Body of pancreas (tissue), 4 donors: Measurements from ENCODE around the gene IL37. TPM values are rescaled to one million over a fixed set of nuclear protein-coding genes. Genes with fewer than 3 reads are reported as not detected.

Source experiments
- ATAC-seq: fragments of 150-250 bp; one replicate; pipeline ENCODE4 v1.9.1; 2016
- DNase-seq, 4 donors: peaks; one replicate each; pipeline ENCODE4 v3.0.0-alpha.2; 2019
- H3K27ac ChIP-seq, 4 donors: fragments of 200-600 bp; sonication (generic); 1 replicate in 3 of 4; 2 replicates in 1 of 4; pipeline versions ENCODE4 v1.5.1 to v1.6.1; 2016 to 2019; ENCODE audit warnings: mild to moderate bottlenecking in 1 of 4, mixed read lengths in 1 of 4, moderate library complexity in 1 of 4
- H3K27me3 ChIP-seq, 2 donors: fragments of 200-600 bp; sonication (generic); one replicate each; pipeline ENCODE4 v1.6.0; 2016; ENCODE audit warnings: mild to moderate bottlenecking in 1 of 2
- H3K36me3 ChIP-seq, 2 donors: fragments of 200-600 bp; sonication (generic); replicated peaks in 1 of 2; 2 replicates each; pipeline ENCODE4 v1.5.1; 2016; ENCODE audit warnings: low read depth in 2 of 2; ENCODE audit not compliant: insufficient read depth in 1 of 2
- H3K4me1 ChIP-seq: fragments of 200-600 bp; sonication (generic); one replicate; pipeline ENCODE4 v1.6.0; 2016
- H3K4me3 ChIP-seq, 2 donors: fragments of 200-600 bp; sonication (generic); 1 replicate in 1 of 2; 2 replicates in 1 of 2; pipeline ENCODE4 v1.5.1; 2016 to 2019
- H3K9me3 ChIP-seq, 3 donors: fragments of 200-600 bp; sonication (generic); 1 replicate in 2 of 3; 2 replicates in 1 of 3; pipeline ENCODE4 v1.5.1; 2016
- CTCF ChIP-seq, 7 experiments: fragments of 450-650 bp in 4 of 7; fragments of 200-600 bp in 3 of 7; sonication (generic) in 3 of 7; IDR thresholded peaks; one replicate each; pipeline ENCODE4 v1.5.1; 2016 to 2019; ENCODE audit warnings: antibody characterized with exemption in 7 of 7
- POLR2A ChIP-seq, 3 donors: fragments of 450-650 bp; IDR thresholded peaks; one replicate each; pipeline ENCODE4 v1.6.1; 2016; ENCODE audit warnings: antibody characterized with exemption in 3 of 3, mild to moderate bottlenecking in 2 of 3
- WGBS, 2 donors: methylation state at CpG; one replicate each; pipeline ENCODE4 v1.1.5; 2017; 5-methylcytosine and 5-hydroxymethylcytosine counted together
- intact Hi-C: fragments of 100-400 bp; cut with DNase I; formaldehyde crosslinking; loops from one replicate; pipeline ENCODE4 v1.15.1; 2023
- total RNA-seq, 2 donors: library from RNA; depleted of rRNA; stranded (reverse); fragments of >200 nt; gene quantifications; one replicate each; pipeline ENCODE4 v1.1.0, GENCODE V29; 2016

The IL37 gene
- total RNA-seq, 2 donors from 2014 or later, result not detected

GRCh38 chr2:112886291-112886690, 24.7 kb upstream of the IL37 start:
- no peaks in the 10 kb centered on the region for H3K4me1 ChIP-seq
- H3K27me3 ChIP-seq, result no peaks in the 10 kb centered on the region
- TF ChIP-seq POLR2A (IDR thresholded peaks at IDR 0.05) (no peak), CTCF (IDR thresholded peaks at IDR 0.05) (no peak)
- 34 to 55% methylated on average over 2 of the region's 2 CpGs for whole genome bisulfite sequencing, 2 donors
- intact Hi-C loops, result loop anchor here (10.0 kb wide), 1 partner anchor 131 kb away; no protein-coding TSS in a partner anchor
- H3K27ac ChIP-seq, result no peak overlapping the region
- no peak overlapping the region for H3K4me3 ChIP-seq
- ATAC-seq, result no peak
- no peak for DNase-seq
- H3K9me3 ChIP-seq, result no peaks in the 10 kb centered on the region
- no peaks in the 10 kb centered on the region for H3K36me3 ChIP-seq

- Histone ChIP-seq H3K9me3 (no peaks in the 10 kb centered on the region), H3K27ac (no peak overlapping the region), H3K36me3 (no peaks in the 10 kb centered on the region), H3K4me1 (no peaks in the 10 kb centered on the region), H3K27me3 (no peaks in the 10 kb centered on the region), H3K4me3 (no peak overlapping the region)
- intact Hi-C loops, result loop anchor here (10.0 kb wide), 1 partner anchor 133 kb away; no protein-coding TSS in a partner anchor
- TF ChIP-seq POLR2A (IDR thresholded peaks at IDR 0.05), result no peak
- TF ChIP-seq CTCF (IDR thresholded peaks at IDR 0.05), result no peak
- WGBS, 2 donors, result 72 to 76% methylated on average over 2 of the region's 2 CpGs
- DNase-seq, result no peak
- no peak for ATAC-seq
Observed at GRCh38 chr2:112887964-112888749, 22.8 kb upstream of the IL37 start.

GRCh38 chr2:112889976-112890375, 21.0 kb upstream of the IL37 start:
- no peaks in the 10 kb centered on the region for H3K36me3 ChIP-seq
- H3K4me1 ChIP-seq, result no peaks in the 10 kb centered on the region
- DNase-seq (no peak), ATAC-seq (no peak)
- TF ChIP-seq POLR2A (IDR thresholded peaks at IDR 0.05), result no peak
- no peak for TF ChIP-seq CTCF (IDR thresholded peaks at IDR 0.05)
- no peaks in the 10 kb centered on the region for H3K9me3 ChIP-seq
- no peak overlapping the region for H3K27ac ChIP-seq
- intact Hi-C loops, result loop anchor here (10.0 kb wide), 1 partner anchor 135 kb away; no protein-coding TSS in a partner anchor
- H3K4me3 ChIP-seq, result no peak overlapping the region
- 91 to 96% methylated on average over 1 of the region's 1 CpG for WGBS, 2 donors
- H3K27me3 ChIP-seq, result no peaks in the 10 kb centered on the region

GRCh38 chr2:112891385-112891831, 19.6 kb upstream of the IL37 start:
- DNase-seq (no peak), ATAC-seq (no peak)
- no peaks in the 10 kb centered on the region for H3K4me1 ChIP-seq
- no peak overlapping the region for H3K27ac ChIP-seq
- no peaks in the 10 kb centered on the region for H3K27me3 ChIP-seq
- WGBS, 2 donors, result 73% methylated on average over 6 of the region's 6 CpGs
- H3K4me3 ChIP-seq, result no peak overlapping the region
- no peak for TF ChIP-seq POLR2A (IDR thresholded peaks at IDR 0.05)
- no peak for TF ChIP-seq CTCF (IDR thresholded peaks at IDR 0.05)
- intact Hi-C loops, result no loop called here
- H3K9me3 ChIP-seq, result no peaks in the 10 kb centered on the region
- no peaks in the 10 kb centered on the region for H3K36me3 ChIP-seq

- TF ChIP-seq CTCF (IDR thresholded peaks at IDR 0.05) (no peak), POLR2A (IDR thresholded peaks at IDR 0.05) (no peak)
- no peak for DNase-seq
- H3K4me1 ChIP-seq, result no peaks in the 10 kb centered on the region
- H3K27ac ChIP-seq, result no peak overlapping the region
- H3K4me3 ChIP-seq, result no peak overlapping the region
- no peaks in the 10 kb centered on the region for H3K9me3 ChIP-seq
- H3K36me3 ChIP-seq, result no peaks in the 10 kb centered on the region
- no peaks in the 10 kb centered on the region for H3K27me3 ChIP-seq
- intact Hi-C loops, result no loop called here
- no peak for ATAC-seq
- 72 to 73% methylated on average over 2 of the region's 2 CpGs for WGBS, 2 donors
Observed at GRCh38 chr2:112893752-112894151, 17.2 kb upstream of the IL37 start.
